IgD-negative memory B cell (primary cell): Measurements from ENCODE around the gene SPRY1. TPM values are rescaled to one million over a fixed set of nuclear protein-coding genes. Genes with fewer than 3 reads are reported as not detected.

Source experiments
- H3K27ac Mint-ChIP-seq, 3 donors: one replicate each; pipeline ENCODE4 v1.8.0; 2020 to 2022; ENCODE audit warnings: mild to moderate bottlenecking in 3 of 3, mixed read lengths in 3 of 3, moderate library complexity in 1 of 3
- H3K27me3 Mint-ChIP-seq: one replicate; pipeline ENCODE4 v1.8.0; 2021; ENCODE audit warnings: mixed read lengths
- H3K36me3 Mint-ChIP-seq: one replicate; pipeline ENCODE4 v1.8.0; 2020; ENCODE audit warnings: mild to moderate bottlenecking, mixed read lengths
- H3K4me1 Mint-ChIP-seq, 3 donors: one replicate each; pipeline ENCODE4 v1.8.0; 2020 to 2022; ENCODE audit warnings: mixed read lengths in 3 of 3, mild to moderate bottlenecking in 1 of 3
- H3K4me3 Mint-ChIP-seq, 4 donors: one replicate each; pipeline ENCODE4 v1.8.0; 2020 to 2022; ENCODE audit warnings: mild to moderate bottlenecking in 4 of 4, mixed read lengths in 4 of 4, moderate library complexity in 3 of 4
- H3K9me3 Mint-ChIP-seq, 3 donors: one replicate each; pipeline ENCODE4 v1.8.0; 2020 to 2021; ENCODE audit warnings: mixed read lengths in 3 of 3, mild to moderate bottlenecking in 1 of 3
- polyA plus RNA-seq: library from polyadenylated mRNA; unstranded; fragments of 300-500 nt; fragmentation: Illumina TruSeq; gene quantifications from one replicate; pipeline ENCODE4 v1.2.3, GENCODE V29; 2021

The SPRY1 gene
- polyA plus RNA-seq, 1 donor from 2014 or later, result not detected

DNA sequence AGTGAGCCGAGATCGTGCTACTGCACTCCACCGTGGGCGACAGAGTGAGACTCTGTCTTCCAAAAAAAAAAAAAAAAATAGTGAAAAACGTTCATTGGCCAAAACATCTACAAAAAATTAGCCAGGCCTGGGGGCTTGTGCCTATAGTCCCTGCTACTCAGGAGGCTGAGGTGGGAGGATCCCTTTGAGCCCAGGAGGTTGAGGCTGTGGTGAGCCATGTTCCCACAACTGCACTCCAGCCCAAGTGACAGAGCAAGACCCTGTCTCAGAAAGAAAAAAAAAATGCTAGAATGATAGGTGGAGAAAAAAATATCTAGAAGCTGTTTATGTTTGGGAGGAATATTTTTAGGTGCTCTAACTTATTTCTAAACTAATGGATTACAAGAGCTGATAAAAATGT lies 14.9 kb downstream of the SPRY1 start:
- peaks cover 0 to 1% (median 0%) of the 10 kb centered on the region in 3 donors for H3K9me3 Mint-ChIP-seq

DNA sequence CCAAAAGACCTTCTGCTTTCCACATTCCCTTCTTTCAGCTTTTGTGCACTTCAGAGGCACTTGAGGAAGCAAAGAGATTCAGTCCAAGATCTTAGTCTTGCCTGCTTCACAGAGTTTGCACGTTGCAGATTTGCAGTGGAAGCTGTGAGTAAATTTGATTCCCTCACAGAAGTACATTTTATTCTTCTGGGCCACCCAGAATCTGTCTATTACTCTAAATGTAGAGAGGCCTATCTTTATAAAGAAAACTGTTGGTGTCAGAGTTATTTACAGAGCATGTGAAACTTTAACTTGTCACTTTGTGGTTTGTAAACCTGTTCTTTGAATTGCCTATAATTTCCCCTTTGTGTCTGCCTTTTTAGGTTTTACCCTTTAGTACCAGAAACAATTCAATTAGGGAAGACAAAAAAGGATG lies 15.5 kb downstream of the SPRY1 start:
- H3K4me1 Mint-ChIP-seq, result peaks cover 2 to 11% (median 5%) of the 10 kb centered on the region in 3 donors
- peaks cover 7% of the 10 kb centered on the region for H3K27me3 Mint-ChIP-seq
- H3K4me3 Mint-ChIP-seq, result no peak overlapping the region

More for the DNA sequence above, 14.9 kb downstream of the SPRY1 start:
- H3K36me3 Mint-ChIP-seq, result no peaks in the 10 kb centered on the region
- peaks cover 2 to 11% (median 5%) of the 10 kb centered on the region in 3 donors for H3K4me1 Mint-ChIP-seq
- H3K27me3 Mint-ChIP-seq, result peaks cover 8% of the 10 kb centered on the region
- H3K27ac Mint-ChIP-seq, result no peak overlapping the region
- no peak overlapping the region for H3K4me3 Mint-ChIP-seq

DNA sequence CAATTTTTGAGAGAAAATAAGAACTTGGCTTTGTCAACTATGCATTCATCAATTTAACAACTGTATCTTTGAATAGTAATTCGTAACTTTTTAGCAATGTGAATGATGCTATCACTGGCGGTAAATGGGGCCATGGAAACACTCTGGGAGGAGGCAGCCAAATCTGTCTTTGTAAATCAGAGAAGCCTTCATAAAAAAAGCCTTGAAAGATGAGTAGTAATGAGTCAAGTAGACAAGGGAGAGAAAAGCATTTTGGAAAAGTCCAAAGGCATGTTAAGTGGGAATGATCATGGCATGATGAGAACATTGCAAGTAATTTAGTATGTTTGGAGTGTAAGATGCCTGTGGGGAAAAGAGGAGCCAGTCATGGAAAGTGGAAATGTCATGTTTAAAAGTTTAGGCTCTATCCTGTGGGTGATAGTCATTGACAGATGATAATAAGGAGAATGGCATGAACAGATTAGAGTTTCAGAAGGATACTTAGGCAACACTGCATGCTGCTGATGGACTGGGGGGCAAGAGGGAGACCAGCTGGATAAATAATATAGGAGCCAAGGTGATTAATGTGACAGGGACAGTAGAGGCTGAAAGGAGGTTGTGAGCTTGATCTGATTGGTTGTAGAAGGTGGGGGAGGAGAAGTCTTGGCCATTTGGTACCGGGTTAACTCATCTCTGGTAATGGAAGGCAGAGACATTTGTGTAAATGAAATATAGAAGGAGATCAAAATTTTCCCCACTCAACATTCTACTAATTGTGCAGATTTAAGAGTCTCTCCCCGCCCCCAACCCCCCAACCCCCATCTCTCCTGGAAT lies 16.3 kb downstream of the SPRY1 start:
- Mint-ChIP-seq H3K4me1 (peaks cover 2 to 11% (median 5%) of the 10 kb centered on the region in 3 donors), H3K27ac (no peak overlapping the region), H3K36me3 (no peaks in the 10 kb centered on the region), H3K9me3 (peaks cover 0 to 2% (median 0%) of the 10 kb centered on the region in 3 donors), H3K4me3 (no peak overlapping the region), H3K27me3 (peaks cover 7% of the 10 kb centered on the region)

More for the DNA sequence above, 15.5 kb downstream of the SPRY1 start:
- Mint-ChIP-seq H3K27ac (no peak overlapping the region), H3K36me3 (no peaks in the 10 kb centered on the region), H3K9me3 (peaks cover 0 to 2% (median 0%) of the 10 kb centered on the region in 3 donors)

- Mint-ChIP-seq H3K36me3 (no peaks in the 10 kb centered on the region), H3K4me3 (no peak overlapping the region), H3K9me3 (peaks cover 0 to 2% (median 0%) of the 10 kb centered on the region in 3 donors), H3K27me3 (peaks cover 4% of the 10 kb centered on the region), H3K4me1 (peaks cover 2 to 18% (median 7%) of the 10 kb centered on the region in 3 donors), H3K27ac (no peak overlapping the region)
Observed at GRCh38 chr4:123415576-123415975, 19.0 kb downstream of the SPRY1 start.

DNA sequence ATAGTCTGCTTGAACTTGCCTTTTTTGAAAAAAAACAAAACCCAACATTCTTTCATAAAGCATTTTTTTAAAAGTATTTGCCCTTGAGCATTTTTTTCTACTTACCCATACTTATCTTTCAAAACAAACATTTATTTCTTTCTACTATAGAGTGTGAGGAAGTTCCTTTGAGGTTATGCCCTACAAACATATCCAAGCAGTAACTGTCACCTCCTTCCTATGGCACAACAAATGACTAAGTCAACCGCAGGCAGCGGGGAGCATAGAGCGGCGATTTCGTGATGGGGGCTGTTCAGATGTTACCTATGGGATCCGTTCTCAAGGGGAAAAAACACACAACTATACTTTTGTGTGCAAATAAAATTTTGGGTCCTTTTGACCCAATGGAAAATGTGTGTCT lies 19.4 kb downstream of the SPRY1 start:
- H3K9me3 Mint-ChIP-seq, result peaks cover 0 to 2% (median 0%) of the 10 kb centered on the region in 3 donors
- peaks cover 2 to 18% (median 7%) of the 10 kb centered on the region in 3 donors for H3K4me1 Mint-ChIP-seq
- peaks cover 4% of the 10 kb centered on the region for H3K27me3 Mint-ChIP-seq
- H3K27ac Mint-ChIP-seq, result no peak overlapping the region
- H3K36me3 Mint-ChIP-seq, result no peaks in the 10 kb centered on the region
- H3K4me3 Mint-ChIP-seq, result no peak overlapping the region

DNA sequence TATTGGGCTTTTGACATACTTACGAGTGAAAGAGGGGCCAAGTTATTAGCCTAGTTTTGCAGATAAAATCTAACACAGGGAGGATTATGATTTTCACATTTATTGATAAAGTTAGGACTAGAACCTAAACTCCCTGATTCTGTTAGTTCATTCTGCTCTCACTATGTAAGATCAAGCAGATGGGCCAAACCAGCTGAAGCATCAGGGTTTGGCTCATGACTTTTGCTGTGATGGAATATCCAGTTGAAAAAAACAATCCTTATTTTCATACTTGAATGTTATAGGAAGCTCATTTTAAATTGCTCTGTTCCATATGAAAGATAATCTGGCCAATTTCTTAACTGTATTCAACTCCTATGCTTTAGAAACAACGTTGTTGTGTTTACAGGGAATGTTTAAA lies 21.2 kb downstream of the SPRY1 start:
- no peaks in the 10 kb centered on the region for H3K36me3 Mint-ChIP-seq
- peaks cover 4% of the 10 kb centered on the region for H3K27me3 Mint-ChIP-seq
- H3K4me1 Mint-ChIP-seq, result peaks cover 2 to 9% (median 2%) of the 10 kb centered on the region in 3 donors
- H3K4me3 Mint-ChIP-seq, result no peak overlapping the region
- H3K9me3 Mint-ChIP-seq, result peaks cover 0 to 2% (median 0%) of the 10 kb centered on the region in 3 donors
- no peak overlapping the region for H3K27ac Mint-ChIP-seq

GRCh38 chr4:123418351-123418931 lies 21.8 kb downstream of the SPRY1 start:
- H3K27ac Mint-ChIP-seq, result no peak overlapping the region
- H3K4me3 Mint-ChIP-seq, result no peak overlapping the region
- H3K4me1 Mint-ChIP-seq, result peaks cover 0 to 7% (median 2%) of the 10 kb centered on the region in 3 donors
- H3K9me3 Mint-ChIP-seq, result peaks cover 0 to 2% (median 0%) of the 10 kb centered on the region in 3 donors
- H3K27me3 Mint-ChIP-seq, result peaks cover 2% of the 10 kb centered on the region
- H3K36me3 Mint-ChIP-seq, result no peaks in the 10 kb centered on the region

- Mint-ChIP-seq H3K4me3 (no peak overlapping the region), H3K9me3 (peaks cover 0 to 2% (median 0%) of the 10 kb centered on the region in 3 donors), H3K4me1 (peaks cover 4 to 12% (median 5%) of the 10 kb centered on the region in 3 donors), H3K27me3 (peaks cover 2% of the 10 kb centered on the region), H3K36me3 (no peaks in the 10 kb centered on the region), H3K27ac (no peak overlapping the region)
Observed at GRCh38 chr4:123419885-123420755, 23.5 kb downstream of the SPRY1 start.

- Mint-ChIP-seq H3K4me3 (no peak overlapping the region), H3K27me3 (no peaks in the 10 kb centered on the region), H3K36me3 (no peaks in the 10 kb centered on the region), H3K9me3 (peaks cover 0 to 5% (median 0%) of the 10 kb centered on the region in 3 donors), H3K4me1 (peaks cover 4 to 12% (median 5%) of the 10 kb centered on the region in 3 donors), H3K27ac (no peak overlapping the region)
Observed at GRCh38 chr4:123421227-123421936, 24.8 kb downstream of the SPRY1 start.

DNA sequence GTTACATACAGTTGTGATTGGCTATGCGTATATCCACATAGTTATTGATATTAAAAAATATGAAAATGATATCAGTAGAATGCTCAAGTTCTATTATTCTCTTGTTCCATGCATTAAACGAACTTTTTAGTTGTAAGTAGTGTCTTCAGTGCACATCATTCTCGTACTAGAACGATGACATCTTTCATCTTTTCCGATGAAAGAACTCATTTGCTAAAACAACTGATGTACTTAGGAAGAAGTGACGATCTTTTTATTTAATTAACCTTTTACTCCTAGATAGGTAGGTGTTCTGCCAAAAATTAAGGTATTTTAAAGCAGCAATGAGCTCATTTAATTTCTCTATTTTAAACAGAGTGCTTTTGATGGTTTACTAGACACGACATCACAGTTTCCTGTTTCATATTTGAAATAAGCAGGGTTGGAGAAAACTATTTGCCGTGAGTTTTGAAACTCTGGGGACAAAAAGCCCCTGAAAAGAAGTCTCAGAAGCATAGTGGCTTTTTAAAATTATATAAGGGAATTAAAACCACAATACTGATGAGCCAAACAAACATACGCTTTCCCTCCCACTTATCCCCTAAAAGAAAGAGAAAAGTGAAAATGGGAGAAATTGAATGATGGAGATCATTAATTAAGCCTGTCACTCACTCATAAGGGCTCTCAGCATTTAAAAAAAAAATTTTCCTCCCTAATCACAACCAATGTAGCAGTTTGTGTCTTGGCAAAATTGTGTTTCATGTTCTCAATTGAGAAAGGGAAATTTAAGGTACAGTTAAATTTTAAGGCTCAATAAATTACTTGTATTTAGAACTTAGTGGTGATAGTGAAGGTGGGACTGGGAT lies 25.6 kb downstream of the SPRY1 start:
- Mint-ChIP-seq H3K27ac (no peak overlapping the region), H3K27me3 (no peaks in the 10 kb centered on the region), H3K4me3 (no peak overlapping the region), H3K36me3 (peaks cover 3% of the 10 kb centered on the region), H3K9me3 (peaks cover 0 to 3% (median 2%) of the 10 kb centered on the region in 3 donors), H3K4me1 (peaks cover 4 to 12% (median 5%) of the 10 kb centered on the region in 3 donors)

- H3K4me1 Mint-ChIP-seq, result peaks cover 2 to 5% (median 5%) of the 10 kb centered on the region in 3 donors
- no peak overlapping the region for H3K27ac Mint-ChIP-seq
Observed at GRCh38 chr4:123423819-123424218, 27.2 kb downstream of the SPRY1 start.

GRCh38 chr4:123427951-123428350 lies 31.4 kb downstream of the SPRY1 start:
- Mint-ChIP-seq H3K27me3 (no peaks in the 10 kb centered on the region), H3K9me3 (peaks cover 0 to 3% (median 2%) of the 10 kb centered on the region in 3 donors), H3K4me1 (peaks cover 2 to 5% (median 5%) of the 10 kb centered on the region in 3 donors), H3K4me3 (no peak overlapping the region), H3K27ac (no peak overlapping the region), H3K36me3 (peaks cover 3% of the 10 kb centered on the region)

More at GRCh38 chr4:123423819-123424218, 27.2 kb downstream of the SPRY1 start:
- no peak overlapping the region for H3K4me3 Mint-ChIP-seq
- peaks cover 0 to 3% (median 2%) of the 10 kb centered on the region in 3 donors for H3K9me3 Mint-ChIP-seq
- H3K36me3 Mint-ChIP-seq, result peaks cover 3% of the 10 kb centered on the region
- no peaks in the 10 kb centered on the region for H3K27me3 Mint-ChIP-seq

- H3K4me3 Mint-ChIP-seq, result no peak overlapping the region
- H3K27me3 Mint-ChIP-seq, result peaks cover 4% of the 10 kb centered on the region
- peaks cover 3% of the 10 kb centered on the region for H3K36me3 Mint-ChIP-seq
- H3K4me1 Mint-ChIP-seq, result no peaks in the 10 kb centered on the region
- peaks cover 0 to 3% (median 2%) of the 10 kb centered on the region in 3 donors for H3K9me3 Mint-ChIP-seq
- no peak overlapping the region for H3K27ac Mint-ChIP-seq
Observed at GRCh38 chr4:123430031-123430430, 33.4 kb downstream of the SPRY1 start.
